Measurements from ENCODE around the gene CADM1. TPM values are rescaled to one million over a fixed set of nuclear protein-coding genes. Genes with fewer than 3 reads are reported as not detected.

The CADM1 gene
- total RNA-seq, 4 donors from 2014 or later, result 10.6 to 15.7 (median 13.8) TPM

GRCh38 chr11:115333121-115333520 is 171.1 kb downstream of the CADM1 start:
- intact Hi-C loops (cut with DNase I), result loop anchor here (10.0 kb wide), 1 partner anchor 362 kb away; no protein-coding TSS in a partner anchor
- 77% methylated on average over 2 of the region's 2 CpGs for WGBS
- H3K4me3 ChIP-seq, result no peak overlapping the region
- DNase-seq (ENCODE audit: extremely low spot score), result no peak
- H3K27me3 ChIP-seq, result no peaks in the 10 kb centered on the region
- H3K9me3 ChIP-seq, result no peaks in the 10 kb centered on the region
- no peak overlapping the region for H3K27ac ChIP-seq (replicated peaks in 1 of 4)
- no peak for TF ChIP-seq EP300 (IDR thresholded peaks at IDR 0.05)
- TF ChIP-seq POLR2AphosphoS5 (IDR thresholded peaks at IDR 0.05), result no peak
- no peak for TF ChIP-seq CTCF (IDR thresholded peaks at IDR 0.05)
- TF ChIP-seq POLR2A (IDR thresholded peaks at IDR 0.05; ENCODE audit: low read depth), result no peak
- no peaks in the 10 kb centered on the region for H3K4me1 ChIP-seq
- H3K36me3 ChIP-seq, result no peaks in the 10 kb centered on the region

- Histone ChIP-seq H3K4me3 (no peak overlapping the region), H3K27me3 (no peaks in the 10 kb centered on the region), H3K4me1 (no peaks in the 10 kb centered on the region), H3K9me3 (no peaks in the 10 kb centered on the region), H3K36me3 (no peaks in the 10 kb centered on the region), H3K27ac (replicated peaks in 1 of 4) (no peak overlapping the region)
- TF ChIP-seq POLR2AphosphoS5 (IDR thresholded peaks at IDR 0.05) (no peak), EP300 (IDR thresholded peaks at IDR 0.05) (no peak), CTCF (IDR thresholded peaks at IDR 0.05) (no peak), POLR2A (IDR thresholded peaks at IDR 0.05; ENCODE audit: low read depth) (no peak)
- 92% methylated on average over 3 of the region's 3 CpGs for WGBS
- intact Hi-C loops (cut with DNase I), result loop anchor here (10.0 kb wide), 1 partner anchor 364 kb away; no protein-coding TSS in a partner anchor
- DNase-seq (ENCODE audit: extremely low spot score), result no peak
Observed at GRCh38 chr11:115330684-115331482, 173.3 kb downstream of the CADM1 start.

- H3K4me1 ChIP-seq, result peaks cover 0 to 11% (median 5%) of the 10 kb centered on the region in 4 donors
- no peak for DNase-seq (ENCODE audit: extremely low spot score)
- H3K4me3 ChIP-seq, result no peak overlapping the region
- no peaks in the 10 kb centered on the region for H3K9me3 ChIP-seq
- no peaks in the 10 kb centered on the region for H3K27me3 ChIP-seq
- intact Hi-C loops (cut with DNase I), result no loop called here
- no peak overlapping the region for H3K27ac ChIP-seq (replicated peaks in 1 of 4)
- no peaks in the 10 kb centered on the region for H3K36me3 ChIP-seq
- TF ChIP-seq CTCF (IDR thresholded peaks at IDR 0.05) (no peak), EP300 (IDR thresholded peaks at IDR 0.05) (no peak), POLR2A (IDR thresholded peaks at IDR 0.05; ENCODE audit: low read depth) (no peak), POLR2AphosphoS5 (IDR thresholded peaks at IDR 0.05) (no peak)
- WGBS, result 80% methylated on average over 2 of the region's 2 CpGs
Observed at GRCh38 chr11:115326526-115326925, 177.7 kb downstream of the CADM1 start.

GRCh38 chr11:115325523-115325922 is 178.7 kb downstream of the CADM1 start:
- H3K27ac ChIP-seq (replicated peaks in 1 of 4), result no peak overlapping the region
- DNase-seq (ENCODE audit: extremely low spot score), result no peak
- no peak overlapping the region for H3K4me3 ChIP-seq
- TF ChIP-seq POLR2AphosphoS5 (IDR thresholded peaks at IDR 0.05) (no peak), CTCF (IDR thresholded peaks at IDR 0.05) (no peak), POLR2A (IDR thresholded peaks at IDR 0.05; ENCODE audit: low read depth) (no peak), EP300 (IDR thresholded peaks at IDR 0.05) (no peak)
- H3K27me3 ChIP-seq, result no peaks in the 10 kb centered on the region
- no peaks in the 10 kb centered on the region for H3K9me3 ChIP-seq
- H3K36me3 ChIP-seq, result no peaks in the 10 kb centered on the region
- intact Hi-C loops (cut with DNase I), result no loop called here
- H3K4me1 ChIP-seq, result peaks cover 0 to 11% (median 5%) of the 10 kb centered on the region in 4 donors
- WGBS, result 69% methylated on average over 1 of the region's 1 CpG

Data from esophagus muscularis mucosa (tissue), 4 donors.